Inflammatory macrophage (primary cell): Measurements from ENCODE around the gene GAS2L2.
A peak's percentile ranks its signal among the peaks of the same experiment; 100 is the strongest.
"Not testable (repeated sequence)": the region's sequence is repeated elsewhere in the genome, so short reads cannot be mapped to it uniquely, and the experiment has no call there.

Experiments used
- DNase-seq, 2 donors: peaks; one replicate each; pipeline ENCODE4 v3.0.0-alpha.2; 2020 to 2022

The GAS2L2 gene

GRCh38 chr17:35726127-35726952 lies 26.7 kb downstream of the GAS2L2 start:
- DNase-seq, result no peak

- no peak for DNase-seq
These were observed 27.3 kb downstream of the GAS2L2 start for GRCh38 chr17:35725802-35726126.

DNA sequence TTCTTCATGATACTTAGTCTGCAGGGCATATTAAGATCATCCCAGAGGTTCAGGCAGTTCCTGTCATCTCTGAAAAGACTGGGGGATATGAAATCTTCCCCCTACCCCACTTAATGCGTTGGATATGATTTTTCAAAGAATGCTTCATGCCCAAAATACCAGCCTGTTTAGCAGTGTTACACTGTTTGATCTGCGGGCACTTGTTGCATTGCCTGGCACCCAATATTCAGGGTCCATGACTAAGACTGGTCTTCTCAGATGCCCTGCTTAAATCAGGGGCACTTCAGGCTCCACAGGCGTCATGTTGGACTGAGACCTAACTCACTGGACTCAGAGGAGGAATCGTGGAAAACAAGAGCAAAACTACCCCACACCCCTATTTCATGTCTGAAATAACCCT lies 28.0 kb downstream of the GAS2L2 start:
- no peak for DNase-seq

DNA sequence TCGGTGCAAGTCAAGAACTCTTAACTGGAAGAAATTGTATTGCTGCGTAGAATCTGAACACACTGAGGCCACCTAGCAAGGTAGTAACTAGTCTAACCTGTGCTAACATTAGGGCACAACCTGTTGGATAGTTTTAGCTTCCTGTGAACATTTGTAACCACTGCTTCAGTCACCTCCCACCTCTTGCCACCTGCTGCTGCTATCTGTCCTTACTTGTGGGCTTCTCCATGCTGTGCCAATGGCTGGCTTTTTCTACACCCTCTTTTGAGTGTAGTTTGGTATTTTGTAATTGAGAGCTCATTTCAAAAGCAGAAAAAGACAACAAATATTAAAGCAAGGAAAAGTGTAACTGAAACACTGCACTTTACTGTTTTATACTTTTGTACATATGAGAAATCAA lies 29.3 kb downstream of the GAS2L2 start:
- DNase-seq, result no peak

DNA sequence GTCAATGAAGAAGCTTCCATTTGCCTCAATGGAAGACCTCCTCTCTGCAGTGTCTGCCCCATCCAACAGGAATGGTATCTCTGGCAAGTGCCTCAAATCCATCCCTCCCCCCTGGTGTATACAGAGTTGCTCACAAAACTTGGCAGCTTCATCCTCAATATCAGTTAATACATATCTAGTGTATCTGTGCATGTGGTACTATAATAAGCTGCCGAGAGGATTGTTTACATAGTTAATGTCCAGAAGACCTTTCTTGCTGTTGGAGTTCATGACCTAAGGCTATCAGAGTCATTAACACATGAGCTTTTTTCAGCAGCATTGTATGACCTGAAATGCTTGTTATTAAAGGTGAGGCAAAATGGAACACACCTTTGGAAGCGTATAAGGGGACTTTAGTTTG lies 35.6 kb downstream of the GAS2L2 start:
- DNase-seq, result no peak

DNA sequence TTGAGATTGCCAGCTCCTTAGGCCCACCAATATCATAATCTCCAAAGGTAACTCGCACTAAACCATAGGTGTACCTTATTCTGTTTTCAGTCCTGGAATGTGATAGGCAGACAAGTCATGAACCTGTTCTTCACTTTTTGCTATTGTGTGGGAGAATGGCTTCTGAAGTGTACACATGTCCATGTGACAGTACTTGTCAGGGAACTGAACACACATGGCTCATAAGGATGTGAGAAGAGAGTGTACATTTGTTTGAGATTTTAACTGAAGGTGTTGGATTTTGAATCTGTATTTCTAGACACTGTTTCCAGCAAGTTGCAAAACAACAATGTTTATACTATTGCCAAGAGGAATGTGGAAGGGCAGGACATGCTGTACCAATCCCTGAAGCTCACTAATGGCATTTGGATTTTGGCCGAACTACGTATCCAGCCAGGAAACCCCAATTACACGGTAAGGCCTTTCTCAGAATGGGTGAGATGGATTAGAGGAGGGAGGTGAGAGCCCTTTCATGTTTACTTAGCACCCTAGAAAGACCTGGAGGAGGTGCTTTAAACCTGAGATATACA lies 36.1 kb downstream of the GAS2L2 start:
- DNase-seq, result no peak

DNA sequence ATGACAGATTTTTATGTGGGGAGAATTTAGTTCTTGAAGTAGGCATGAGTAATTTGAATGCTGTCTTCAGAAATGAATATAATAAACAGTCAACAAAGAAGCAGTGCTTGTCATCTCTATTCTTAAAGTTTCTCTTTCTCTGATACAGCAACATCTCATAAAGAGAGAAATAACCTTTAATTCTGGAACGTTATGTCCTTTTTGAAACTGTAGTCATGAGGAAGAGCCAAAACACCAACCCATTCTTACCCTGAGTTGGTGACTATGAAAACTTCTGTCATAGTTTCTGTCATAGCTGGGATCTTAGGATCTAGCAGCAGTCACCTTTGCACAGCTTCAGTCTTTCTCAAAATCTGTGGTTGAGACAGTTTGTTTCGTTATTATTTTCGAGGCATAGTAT lies 36.9 kb downstream of the GAS2L2 start:
- no peak for DNase-seq

- DNase-seq, result no peak
These were observed 37.6 kb downstream of the GAS2L2 start for GRCh38 chr17:35715416-35715815.

DNA sequence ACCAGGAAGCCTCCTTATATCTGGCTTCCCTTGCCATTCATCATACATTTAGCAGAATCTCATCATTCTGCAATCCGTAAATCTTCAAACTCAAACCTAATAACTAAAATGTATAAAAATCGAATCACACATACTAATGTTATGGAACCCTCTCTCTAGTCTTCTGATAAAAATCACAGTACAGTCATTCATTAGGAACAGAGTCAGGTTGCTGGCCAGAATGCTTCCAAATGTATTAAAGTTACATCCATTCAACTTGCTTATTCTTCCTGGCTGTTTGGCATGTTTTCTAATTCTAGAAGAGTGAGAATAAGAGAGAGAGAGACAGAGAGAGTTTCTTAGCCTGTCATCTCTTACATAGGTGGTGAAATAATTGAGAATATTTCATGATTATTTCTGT lies 38.1 kb downstream of the GAS2L2 start:
- DNase-seq, result no peak

GRCh38 chr17:35713069-35713728 lies 39.8 kb downstream of the GAS2L2 start:
- no peak for DNase-seq

GRCh38 chr17:35710950-35711349 lies 42.1 kb downstream of the GAS2L2 start:
- DNase-seq, result no peak

- DNase-seq, result no peak
These were observed 43.2 kb downstream of the GAS2L2 start for GRCh38 chr17:35709874-35710273.

- no peak for DNase-seq
These were observed 44.1 kb downstream of the GAS2L2 start for GRCh38 chr17:35708951-35709350.

DNA sequence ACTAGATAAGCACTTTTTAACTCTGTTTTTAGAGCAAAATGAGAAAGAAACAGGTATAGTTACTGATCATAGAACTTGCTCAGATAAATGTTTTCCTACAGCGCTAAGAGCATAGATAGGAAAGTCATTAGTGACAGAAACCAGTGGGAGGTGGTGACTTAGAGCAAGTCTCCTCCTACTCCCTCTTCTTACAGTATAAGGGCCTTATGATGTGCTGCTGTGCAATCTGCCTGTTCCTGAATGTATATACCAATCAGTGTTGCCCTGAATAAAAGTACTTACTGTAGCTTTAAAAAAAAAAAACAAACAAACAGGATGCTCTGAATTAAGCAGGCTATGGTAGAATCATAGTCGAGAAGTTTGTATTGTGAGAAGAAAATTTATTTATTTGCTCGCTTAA lies 44.9 kb downstream of the GAS2L2 start:
- DNase-seq, result peak; percentile 17 to 61

GRCh38 chr17:35705705-35706104 lies 47.3 kb downstream of the GAS2L2 start:
- DNase-seq, result no peak

- DNase-seq, result no peak
These were observed 47.8 kb downstream of the GAS2L2 start for GRCh38 chr17:35705230-35705629.

GRCh38 chr17:35703308-35703707 lies 49.7 kb downstream of the GAS2L2 start:
- DNase-seq, result not testable (repeated sequence)

DNA sequence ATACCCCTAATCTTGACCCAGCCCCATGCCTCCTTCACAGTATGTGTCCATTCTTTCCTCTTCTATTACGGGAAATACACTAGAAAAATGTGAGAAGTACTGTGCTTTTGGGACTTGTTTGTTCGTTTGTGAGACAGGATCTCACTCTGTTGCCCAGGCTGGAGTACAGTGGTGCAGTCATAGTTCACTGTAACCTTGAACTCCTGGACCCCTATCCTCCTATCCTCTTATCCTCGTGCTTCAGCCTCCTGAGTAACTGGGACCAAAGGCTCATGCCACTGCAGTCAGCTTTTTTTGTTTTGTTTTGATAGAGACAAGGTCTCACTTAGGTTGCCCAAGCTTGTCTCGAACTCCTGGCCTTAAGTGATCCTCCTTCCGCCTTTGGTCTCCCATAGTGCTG lies 51.5 kb downstream of the GAS2L2 start:
- no peak for DNase-seq

- no peak for DNase-seq
These were observed 52.9 kb downstream of the GAS2L2 start for GRCh38 chr17:35700150-35700549.

- DNase-seq, result no peak
These were observed 54.2 kb downstream of the GAS2L2 start for GRCh38 chr17:35698800-35699199.

DNA sequence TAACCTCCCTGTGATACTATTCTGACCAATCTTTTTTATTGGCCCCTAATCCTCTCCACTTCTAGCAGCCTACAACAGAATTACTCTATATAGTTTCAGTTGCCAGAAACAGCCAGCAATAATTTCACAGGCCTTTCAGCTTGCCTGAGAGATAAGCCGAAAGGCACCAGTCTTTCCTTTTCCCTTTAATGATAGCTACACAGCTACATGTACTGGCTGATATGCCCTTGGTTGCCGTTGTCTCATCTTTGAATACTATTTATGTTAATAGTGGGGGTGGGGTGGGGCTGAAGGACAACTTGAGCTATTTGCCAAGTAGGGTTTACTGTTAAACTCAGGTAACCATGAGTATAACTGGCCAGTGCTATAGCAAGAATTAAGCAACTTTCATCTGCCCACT lies 57.4 kb downstream of the GAS2L2 start:
- no peak for DNase-seq

GRCh38 chr17:35694906-35695305 lies 58.1 kb downstream of the GAS2L2 start:
- no peak for DNase-seq
